GM18499 (cell line): Measurements from ENCODE around the gene PCID2.

Experiments
- ATAC-seq: cut with Tn5 transposase; IDR thresholded peaks from one replicate; pipeline ENCODE4 v1.9.1; 2021; ENCODE audit warnings: moderate number of reproducible peaks; ENCODE audit not compliant: insufficient read depth, unreplicated experiment

Gene PCID2

GRCh38 chr13:113190181-113190580, 18.3 kb downstream of the PCID2 start:
- ATAC-seq = no peak

GRCh38 chr13:113187883-113188665, 20.4 kb downstream of the PCID2 start:
- ATAC-seq = no peak

- ATAC-seq = no peak
Measured at GRCh38 chr13:113187263-113187669, 21.2 kb downstream of the PCID2 start.

GRCh38 chr13:113186061-113186900, 22.2 kb downstream of the PCID2 start:
- peak; percentile 76 for ATAC-seq

- ATAC-seq = no peak
Measured at GRCh38 chr13:113184568-113185440, 23.7 kb downstream of the PCID2 start.

GRCh38 chr13:113183450-113184129, 24.9 kb downstream of the PCID2 start:
- no peak for ATAC-seq

GRCh38 chr13:113182046-113182445, 26.4 kb downstream of the PCID2 start:
- ATAC-seq = no peak

- ATAC-seq = no peak
Measured at GRCh38 chr13:113179374-113180230, 28.9 kb downstream of the PCID2 start.

- ATAC-seq = no peak
Measured at GRCh38 chr13:113178896-113179167, 29.6 kb downstream of the PCID2 start.

GRCh38 chr13:113178070-113178895, 30.2 kb downstream of the PCID2 start:
- no peak for ATAC-seq

- ATAC-seq = no peak
Measured at GRCh38 chr13:113176822-113177221, 31.6 kb downstream of the PCID2 start.

- ATAC-seq = no peak
Measured at GRCh38 chr13:113176280-113176679, 32.2 kb downstream of the PCID2 start.

- no peak for ATAC-seq
Measured at GRCh38 chr13:113172419-113172926, 36.0 kb downstream of the PCID2 start.

- ATAC-seq = no peak
Measured at GRCh38 chr13:113171250-113172125, 37.0 kb downstream of the PCID2 start.

GRCh38 chr13:113170511-113170910, 38.0 kb downstream of the PCID2 start:
- no peak for ATAC-seq

- no peak for ATAC-seq
Measured at GRCh38 chr13:113169277-113170272, 38.9 kb downstream of the PCID2 start.
